Skeletal muscle tissue (tissue), 4 donors: ENCODE data around the gene WDFY3. TPM values are rescaled to one million over a fixed set of nuclear protein-coding genes. Genes with fewer than 3 reads are reported as not detected.

Experiments
- H3K27ac ChIP-seq: one replicate; pipeline ENCODE4 v1.7.0; 2013; ENCODE audit warnings: mild to moderate bottlenecking, low read depth, low read length, inconsistent platforms
- H3K27me3 ChIP-seq, 3 donors: one replicate each; pipeline ENCODE4 v1.7.0; 2013; ENCODE audit warnings: low read length in 3 of 3; ENCODE audit not compliant: control insufficient read depth in 3 of 3, insufficient read depth in 3 of 3
- H3K36me3 ChIP-seq, 3 donors: one replicate each; pipeline ENCODE4 v1.7.0; 2013; ENCODE audit warnings: low read length in 3 of 3; ENCODE audit not compliant: control insufficient read depth in 3 of 3, insufficient read depth in 3 of 3
- H3K4me1 ChIP-seq, 3 donors: one replicate each; pipeline ENCODE4 v1.7.0; 2013; ENCODE audit warnings: low read length in 3 of 3, mild to moderate bottlenecking in 3 of 3; ENCODE audit not compliant: control insufficient read depth in 3 of 3, insufficient read depth in 3 of 3
- H3K4me3 ChIP-seq, 3 donors: one replicate each; pipeline ENCODE4 v1.7.0; 2013; ENCODE audit warnings: low read length in 3 of 3
- H3K9ac ChIP-seq, 3 donors: one replicate each; pipeline ENCODE4 v1.7.0; 2013; ENCODE audit warnings: low read length in 3 of 3, mild to moderate bottlenecking in 3 of 3, moderate library complexity in 2 of 3, low read depth in 1 of 3
- H3K9me3 ChIP-seq, 3 donors: one replicate each; pipeline ENCODE4 v1.7.0; 2013; ENCODE audit warnings: low read length in 3 of 3; ENCODE audit not compliant: control insufficient read depth in 3 of 3
- total RNA-seq: library from RNA; depleted of rRNA; stranded (reverse); fragments of >200 nt; gene quantifications from one replicate; pipeline ENCODE4 v1.2.3, GENCODE V29; 2014
- donor health status: Osteomylitis.

Gene WDFY3
- total RNA-seq, 1 donor from 2014 or later, result 100 TPM

- Histone ChIP-seq H3K27ac (no peak overlapping the region), H3K4me1 (peaks cover 11 to 16% (median 14%) of the 10 kb centered on the region in 3 donors)
Measured at GRCh38 chr4:84915396-84915780, 51.1 kb downstream of the WDFY3 start.

GRCh38 chr4:84914686-84915395 is 51.6 kb downstream of the WDFY3 start:
- Histone ChIP-seq H3K36me3 (no peaks in the 10 kb centered on the region), H3K9ac (no peak overlapping the region), H3K4me3 (no peak overlapping the region), H3K27me3 (no peaks in the 10 kb centered on the region), H3K9me3 (no peaks in the 10 kb centered on the region), H3K4me1 (peaks cover 10 to 16% (median 14%) of the 10 kb centered on the region in 3 donors), H3K27ac (no peak overlapping the region)

More at GRCh38 chr4:84915396-84915780, 51.1 kb downstream of the WDFY3 start:
- no peak overlapping the region for H3K9ac ChIP-seq
- H3K27me3 ChIP-seq, result no peaks in the 10 kb centered on the region
- H3K4me3 ChIP-seq, result no peak overlapping the region
- H3K36me3 ChIP-seq, result no peaks in the 10 kb centered on the region
- no peaks in the 10 kb centered on the region for H3K9me3 ChIP-seq

- Histone ChIP-seq H3K4me3 (no peak overlapping the region), H3K27me3 (no peaks in the 10 kb centered on the region), H3K4me1 (peaks cover 10 to 16% (median 14%) of the 10 kb centered on the region in 3 donors)
Measured at GRCh38 chr4:84913176-84913575, 53.3 kb downstream of the WDFY3 start.

GRCh38 chr4:84912741-84913140 is 53.7 kb downstream of the WDFY3 start:
- H3K9me3 ChIP-seq, result no peaks in the 10 kb centered on the region
- no peaks in the 10 kb centered on the region for H3K27me3 ChIP-seq
- H3K4me3 ChIP-seq, result no peak overlapping the region
- no peak overlapping the region for H3K9ac ChIP-seq
- no peaks in the 10 kb centered on the region for H3K36me3 ChIP-seq
- peaks cover 13 to 16% (median 14%) of the 10 kb centered on the region in 3 donors for H3K4me1 ChIP-seq
- H3K27ac ChIP-seq, result no peak overlapping the region

More at GRCh38 chr4:84913176-84913575, 53.3 kb downstream of the WDFY3 start:
- H3K9me3 ChIP-seq, result no peaks in the 10 kb centered on the region
- no peak overlapping the region for H3K27ac ChIP-seq
- no peak overlapping the region for H3K9ac ChIP-seq
- no peaks in the 10 kb centered on the region for H3K36me3 ChIP-seq

GRCh38 chr4:84908876-84909275 is 57.6 kb downstream of the WDFY3 start:
- Histone ChIP-seq H3K4me1 (peaks cover 0 to 11% (median 0%) of the 10 kb centered on the region in 3 donors), H3K9ac (no peak overlapping the region), H3K4me3 (no peak overlapping the region), H3K27ac (no peak overlapping the region), H3K36me3 (no peaks in the 10 kb centered on the region), H3K9me3 (no peaks in the 10 kb centered on the region), H3K27me3 (no peaks in the 10 kb centered on the region)

- peaks cover 0 to 10% (median 0%) of the 10 kb centered on the region in 3 donors for H3K4me1 ChIP-seq
- H3K9ac ChIP-seq, result no peak overlapping the region
- no peak overlapping the region for H3K4me3 ChIP-seq
Measured at GRCh38 chr4:84907145-84907544, 59.3 kb downstream of the WDFY3 start.

GRCh38 chr4:84905646-84906045 is 60.8 kb downstream of the WDFY3 start:
- no peak overlapping the region for H3K27ac ChIP-seq
- no peaks in the 10 kb centered on the region for H3K9me3 ChIP-seq
- no peaks in the 10 kb centered on the region for H3K27me3 ChIP-seq
- peaks cover 0 to 3% (median 3%) of the 10 kb centered on the region in 3 donors for H3K36me3 ChIP-seq
- peaks cover 0 to 7% (median 0%) of the 10 kb centered on the region in 3 donors for H3K4me1 ChIP-seq
- no peak overlapping the region for H3K4me3 ChIP-seq
- no peak overlapping the region for H3K9ac ChIP-seq

More at GRCh38 chr4:84907145-84907544, 59.3 kb downstream of the WDFY3 start:
- H3K27ac ChIP-seq, result no peak overlapping the region
- no peaks in the 10 kb centered on the region for H3K36me3 ChIP-seq
- no peaks in the 10 kb centered on the region for H3K9me3 ChIP-seq
- H3K27me3 ChIP-seq, result no peaks in the 10 kb centered on the region

GRCh38 chr4:84901740-84902281 is 64.7 kb downstream of the WDFY3 start:
- Histone ChIP-seq H3K4me3 (no peak overlapping the region), H3K27ac (no peak overlapping the region), H3K9ac (no peak overlapping the region), H3K27me3 (no peaks in the 10 kb centered on the region), H3K36me3 (peaks cover 0 to 3% (median 3%) of the 10 kb centered on the region in 3 donors), H3K9me3 (no peaks in the 10 kb centered on the region), H3K4me1 (no peaks in the 10 kb centered on the region)

GRCh38 chr4:84901173-84901572 is 65.3 kb downstream of the WDFY3 start:
- H3K27ac ChIP-seq, result no peak overlapping the region

GRCh38 chr4:84899616-84900015 is 66.9 kb downstream of the WDFY3 start:
- H3K27me3 ChIP-seq, result no peaks in the 10 kb centered on the region
- no peak overlapping the region for H3K9ac ChIP-seq
- H3K9me3 ChIP-seq, result no peaks in the 10 kb centered on the region
- H3K36me3 ChIP-seq, result peaks cover 0 to 3% (median 3%) of the 10 kb centered on the region in 3 donors
- no peaks in the 10 kb centered on the region for H3K4me1 ChIP-seq
- H3K4me3 ChIP-seq, result no peak overlapping the region
- H3K27ac ChIP-seq, result no peak overlapping the region

More at GRCh38 chr4:84901173-84901572, 65.3 kb downstream of the WDFY3 start:
- peaks cover 0 to 3% (median 3%) of the 10 kb centered on the region in 3 donors for H3K36me3 ChIP-seq
- no peaks in the 10 kb centered on the region for H3K9me3 ChIP-seq
- no peak overlapping the region for H3K4me3 ChIP-seq
- no peaks in the 10 kb centered on the region for H3K4me1 ChIP-seq
- no peaks in the 10 kb centered on the region for H3K27me3 ChIP-seq
- no peak overlapping the region for H3K9ac ChIP-seq
